ENCODE measurements around the gene FLYWCH2. TPM values are rescaled to one million over a fixed set of nuclear protein-coding genes. Genes with fewer than 3 reads are reported as not detected.

The FLYWCH2 gene
- total and polyA plus RNA-seq, 2 of the 13 experiments (the other 11 are each of a cell fraction or from before 2014, with no cell fraction given), result 16.9 to 19.8 TPM

DNA sequence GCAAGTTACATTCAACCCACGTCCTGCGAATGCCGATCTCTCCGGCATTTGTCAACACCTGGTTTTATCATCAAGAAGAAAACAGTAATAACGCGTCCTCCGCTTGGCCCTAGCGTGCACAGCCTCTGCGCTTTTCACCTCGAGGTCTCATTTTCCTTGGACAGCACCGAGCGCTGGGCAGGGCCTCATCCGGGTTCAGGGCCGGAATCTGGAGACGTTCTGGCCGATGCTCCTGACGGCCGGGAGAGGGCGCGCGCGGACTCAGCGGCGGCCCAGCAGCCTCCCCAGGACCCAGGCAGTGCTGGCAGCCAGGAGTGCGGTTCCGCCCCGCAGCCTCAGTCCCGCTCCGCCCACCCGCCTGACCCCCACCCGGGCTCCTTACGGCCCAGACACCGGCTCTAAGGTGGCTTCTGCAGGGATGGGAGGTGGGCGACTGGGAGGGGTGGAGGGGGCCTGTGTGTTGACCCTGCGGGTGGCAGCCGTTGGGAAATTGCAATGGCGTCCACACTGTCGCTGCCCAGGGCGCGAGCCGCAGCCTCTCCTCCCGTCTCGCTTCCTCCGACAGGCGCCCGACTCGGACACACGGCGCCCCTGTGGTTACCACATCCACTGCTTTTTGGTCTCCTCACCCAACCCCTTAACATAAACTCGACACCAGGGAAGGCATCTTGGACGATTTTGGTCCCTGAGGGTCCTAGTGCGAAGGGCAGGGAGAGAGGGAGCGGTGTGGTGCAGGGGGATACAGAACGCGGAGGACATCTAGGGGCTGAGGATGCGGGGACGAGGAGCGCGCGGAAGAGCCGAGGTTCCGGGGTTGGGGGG is 21.3 kb downstream of the FLYWCH2 start (continued):
- no peak for TF ChIP-seq SNRNP70 (IDR thresholded peaks at IDR 0.05; ENCODE audit: low read depth, low read length)
- TF ChIP-seq ZNF160 (CRISPR knock-in tag; IDR thresholded peaks at IDR 0.05), result peak; percentile 40; the same call in 1 of the 2 replicates
- TF ChIP-seq ZSCAN29 (CRISPR knock-in tag; conservative IDR thresholded peaks at IDR 0.05), result peak; percentile 97
- TF ChIP-seq, protein P1, sequence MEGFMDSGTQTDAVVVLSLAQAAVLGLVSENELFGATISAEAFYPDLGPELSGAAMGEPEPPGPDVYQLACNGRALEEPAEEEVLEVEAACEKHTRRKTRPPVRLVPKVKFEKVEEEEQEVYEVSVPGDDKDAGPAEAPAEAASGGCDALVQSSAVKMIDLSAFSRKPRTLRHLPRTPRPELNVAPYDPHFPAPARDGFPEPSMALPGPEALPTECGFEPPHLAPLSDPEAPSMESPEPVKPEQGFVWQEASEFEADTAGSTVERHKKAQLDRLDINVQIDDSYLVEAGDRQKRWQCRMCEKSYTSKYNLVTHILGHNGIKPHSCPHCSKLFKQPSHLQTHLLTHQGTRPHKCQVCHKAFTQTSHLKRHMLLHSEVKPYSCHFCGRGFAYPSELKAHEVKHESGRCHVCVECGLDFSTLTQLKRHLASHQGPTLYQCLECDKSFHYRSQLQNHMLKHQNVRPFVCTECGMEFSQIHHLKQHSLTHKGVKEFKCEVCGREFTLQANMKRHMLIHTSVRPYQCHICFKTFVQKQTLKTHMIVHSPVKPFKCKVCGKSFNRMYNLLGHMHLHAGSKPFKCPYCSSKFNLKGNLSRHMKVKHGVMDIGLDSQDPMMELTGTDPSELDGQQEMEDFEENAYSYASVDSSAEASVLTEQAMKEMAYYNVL (CRISPR knock-in tag; IDR thresholded peaks at IDR 0.05; ENCODE audit: borderline replicate concordance), result 0 out of 2 replicates have a peak, but pooled peaks have one; percentile 22
- no peak; the same call in 1 of the 2 replicates for TF ChIP-seq ZNF746 (CRISPR knock-in tag; IDR thresholded peaks at IDR 0.05)
- peak; percentile 52; the same call in 1 of the 2 replicates for TF ChIP-seq MEIS2 (CRISPR knock-in tag; IDR thresholded peaks at IDR 0.05)
- no peak for TF ChIP-seq ZSCAN12 (CRISPR knock-in tag; IDR thresholded peaks at IDR 0.05)
- TF ChIP-seq, protein P2, sequence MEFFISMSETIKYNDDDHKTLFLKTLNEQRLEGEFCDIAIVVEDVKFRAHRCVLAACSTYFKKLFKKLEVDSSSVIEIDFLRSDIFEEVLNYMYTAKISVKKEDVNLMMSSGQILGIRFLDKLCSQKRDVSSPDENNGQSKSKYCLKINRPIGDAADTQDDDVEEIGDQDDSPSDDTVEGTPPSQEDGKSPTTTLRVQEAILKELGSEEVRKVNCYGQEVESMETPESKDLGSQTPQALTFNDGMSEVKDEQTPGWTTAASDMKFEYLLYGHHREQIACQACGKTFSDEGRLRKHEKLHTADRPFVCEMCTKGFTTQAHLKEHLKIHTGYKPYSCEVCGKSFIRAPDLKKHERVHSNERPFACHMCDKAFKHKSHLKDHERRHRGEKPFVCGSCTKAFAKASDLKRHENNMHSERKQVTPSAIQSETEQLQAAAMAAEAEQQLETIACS (CRISPR knock-in tag; IDR thresholded peaks at IDR 0.05), result peak; percentile 46; the same call in 1 of the 2 replicates
- TF ChIP-seq FOXK1 (CRISPR knock-in tag; IDR thresholded peaks at IDR 0.05; ENCODE audit: borderline replicate concordance, low read depth), result peak; percentile 38; the same call in 1 of the 2 replicates
- TF ChIP-seq CBFB (CRISPR knock-in tag; IDR thresholded peaks at IDR 0.05), result no peak
- TF ChIP-seq CBX5 (CRISPR knock-in tag; IDR thresholded peaks at IDR 0.05; ENCODE audit: borderline replicate concordance), result no peak
- TF ChIP-seq ZNF235 (CRISPR knock-in tag; IDR thresholded peaks at IDR 0.05; ENCODE audit: borderline replicate concordance), result no peak
- TF ChIP-seq NFYB (CRISPR knock-in tag; IDR thresholded peaks at IDR 0.05), result no peak; the same call in 1 of the 2 replicates
- no peak for TF ChIP-seq NPAS2 (CRISPR knock-in tag; IDR thresholded peaks at IDR 0.05; ENCODE audit: borderline replicate concordance)
- peak; percentile 65; the same call in 1 of the 2 replicates for TF ChIP-seq RFXAP (CRISPR knock-in tag; IDR thresholded peaks at IDR 0.05; ENCODE audit: borderline replicate concordance)
- no peak for TF ChIP-seq IKZF1 (IDR thresholded peaks at IDR 0.05)
- TF ChIP-seq ZNF775 (CRISPR knock-in tag; IDR thresholded peaks at IDR 0.05; ENCODE audit: borderline replicate concordance), result no peak
- TF ChIP-seq ZZZ3 (CRISPR knock-in tag; IDR thresholded peaks at IDR 0.05; ENCODE audit: borderline replicate concordance), result peak; percentile 91; the same call in 1 of the 2 replicates
- 0 out of 2 replicates have a peak, but pooled peaks have one; percentile 79 for TF ChIP-seq KMT2A (CRISPR knock-in tag; IDR thresholded peaks at IDR 0.05)
- no peak for TF ChIP-seq ZNF317 (CRISPR knock-in tag; IDR thresholded peaks at IDR 0.05)
- TF ChIP-seq KMT2B (CRISPR knock-in tag; IDR thresholded peaks at IDR 0.05), result peak; percentile 44; the same call in 1 of the 2 replicates
- TF ChIP-seq PRMT3 (CRISPR knock-in tag; IDR thresholded peaks at IDR 0.05; ENCODE audit: borderline replicate concordance, low read depth), result 0 out of 2 replicates have a peak, but pooled peaks have one; percentile 28
- peak; percentile 51 for TF ChIP-seq DMAP1 (CRISPR knock-in tag; IDR thresholded peaks at IDR 0.05)
- TF ChIP-seq, protein P3, sequence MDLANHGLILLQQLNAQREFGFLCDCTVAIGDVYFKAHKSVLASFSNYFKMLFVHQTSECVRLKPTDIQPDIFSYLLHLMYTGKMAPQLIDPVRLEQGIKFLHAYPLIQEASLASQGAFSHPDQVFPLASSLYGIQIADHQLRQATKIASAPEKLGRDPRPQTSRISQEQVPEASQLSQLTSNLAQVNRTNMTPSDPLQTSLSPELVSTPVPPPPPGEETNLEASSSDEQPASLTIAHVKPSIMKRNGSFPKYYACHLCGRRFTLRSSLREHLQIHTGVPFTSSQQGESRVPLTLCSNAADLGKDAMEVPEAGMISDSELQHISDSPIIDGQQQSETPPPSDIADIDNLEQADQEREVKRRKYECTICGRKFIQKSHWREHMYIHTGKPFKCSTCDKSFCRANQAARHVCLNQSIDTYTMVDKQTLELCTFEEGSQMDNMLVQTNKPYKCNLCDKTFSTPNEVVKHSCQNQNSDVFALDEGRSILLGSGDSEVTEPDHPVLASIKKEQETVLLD (CRISPR knock-in tag; IDR thresholded peaks at IDR 0.05; ENCODE audit: low read depth), result no peak
- no peak; the same call in 1 of the 2 replicates for TF ChIP-seq ZNF678 (CRISPR knock-in tag; IDR thresholded peaks at IDR 0.05)

Data from HepG2 (cell line).